HG03025 (cell line): ENCODE measurements around the gene NXT1.
A peak's percentile ranks its signal among the peaks of the same experiment; 100 is the strongest.
"Not testable (repeated sequence)": the region's sequence is repeated elsewhere in the genome, so short reads cannot be mapped to it uniquely, and the experiment has no call there.

ENCODE experiments used
- ATAC-seq: cut with Tn5 transposase; IDR thresholded peaks from one replicate; pipeline ENCODE4 v1.9.1; 2021; ENCODE audit warnings: mild to moderate bottlenecking, moderate library complexity; ENCODE audit not compliant: unreplicated experiment, low FRiP score

The NXT1 gene

DNA sequence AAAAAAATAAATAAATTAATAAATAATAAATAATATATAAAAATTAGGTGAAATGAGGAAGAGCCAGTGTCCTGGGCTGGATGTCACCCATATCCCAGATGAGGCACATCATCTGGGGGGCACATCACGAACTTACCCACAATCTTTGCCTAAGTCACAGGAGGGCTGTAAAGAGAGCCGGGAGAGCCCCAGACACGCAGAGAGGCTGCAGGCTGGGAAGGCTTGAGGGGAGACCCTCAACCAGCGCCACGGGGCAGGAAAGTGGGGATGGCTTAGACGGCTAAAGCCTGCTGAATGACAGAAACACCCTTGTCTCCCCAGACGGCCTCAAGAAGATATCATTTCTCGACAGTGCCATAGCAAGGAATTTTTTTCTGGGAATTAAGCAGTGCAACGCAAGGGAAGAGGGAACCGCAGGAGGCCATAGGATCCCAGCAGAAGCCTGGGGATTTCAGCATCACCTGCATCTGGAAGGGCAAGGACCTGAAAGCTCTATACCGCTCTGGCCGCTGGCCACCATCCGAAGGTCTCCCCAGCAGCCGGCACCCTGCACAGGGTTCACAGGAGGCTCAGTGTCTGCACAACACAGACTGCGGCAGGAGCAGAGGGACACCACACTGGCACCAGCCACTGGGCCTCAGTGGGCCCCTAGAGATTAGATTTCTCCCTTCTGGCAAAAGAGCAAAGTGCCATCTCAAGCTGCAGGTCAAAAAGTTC is 22.8 kb upstream of the NXT1 start:
- no peak for ATAC-seq

DNA sequence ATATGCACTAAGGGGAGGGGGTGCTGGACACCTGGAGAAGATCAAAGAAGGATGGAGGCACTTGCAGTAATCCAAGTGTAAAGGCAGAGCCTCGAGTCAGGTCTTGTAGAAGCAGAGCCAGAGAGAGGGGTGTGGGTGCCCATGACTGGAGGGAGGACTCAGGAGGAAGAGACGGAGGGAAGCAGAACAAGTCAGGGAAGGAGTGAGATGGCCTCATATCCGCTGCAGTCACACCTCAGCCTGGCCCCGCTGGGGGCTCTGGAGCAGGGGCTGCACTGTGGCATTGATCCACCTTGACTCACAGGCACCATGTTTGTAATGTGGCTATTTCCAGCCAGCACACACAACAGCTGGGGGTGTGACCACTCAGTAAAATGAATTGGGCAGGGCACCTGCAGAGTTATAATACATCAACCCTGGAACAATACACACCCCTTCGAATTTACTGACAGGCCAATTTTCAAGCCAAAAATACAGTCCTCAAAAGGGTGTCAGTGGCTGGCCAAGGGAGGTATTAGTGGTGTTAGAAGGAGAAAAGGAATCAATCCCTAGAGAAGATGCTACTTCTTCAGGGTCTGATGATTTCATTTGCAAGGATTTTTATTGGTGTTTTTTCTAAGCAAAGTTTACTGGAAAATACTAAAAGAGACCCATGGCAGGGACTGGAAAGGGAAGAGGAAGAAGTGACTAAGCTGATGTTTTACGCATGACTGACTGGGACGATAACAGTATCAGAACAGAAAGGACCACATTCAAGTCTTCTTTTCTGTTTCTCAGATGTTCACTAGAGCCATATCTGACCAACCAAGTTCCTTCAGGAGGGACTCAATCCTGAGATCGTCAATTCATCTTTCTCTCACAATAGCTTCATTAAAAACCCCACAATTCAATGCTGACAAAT is 18.9 kb upstream of the NXT1 start:
- ATAC-seq: no peak

DNA sequence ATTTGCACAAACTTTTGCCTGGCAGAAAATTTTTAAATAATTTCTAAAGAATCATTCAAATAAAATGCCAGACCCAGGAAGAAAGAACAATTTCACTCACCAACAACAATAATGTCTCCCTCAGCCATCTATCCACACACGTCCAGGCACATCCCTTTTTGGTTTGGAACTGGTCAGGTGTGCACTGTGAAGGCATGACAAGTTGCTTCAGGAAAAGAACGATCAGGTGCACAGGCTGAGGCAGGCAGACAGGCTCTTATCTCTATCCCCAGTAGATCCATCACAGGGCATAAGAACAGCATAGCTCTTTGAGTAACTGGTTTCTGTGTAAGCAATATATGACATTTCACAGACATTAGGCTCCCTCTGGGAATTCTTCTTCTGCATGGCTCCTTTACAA is 18.1 kb upstream of the NXT1 start:
- ATAC-seq: no peak

DNA sequence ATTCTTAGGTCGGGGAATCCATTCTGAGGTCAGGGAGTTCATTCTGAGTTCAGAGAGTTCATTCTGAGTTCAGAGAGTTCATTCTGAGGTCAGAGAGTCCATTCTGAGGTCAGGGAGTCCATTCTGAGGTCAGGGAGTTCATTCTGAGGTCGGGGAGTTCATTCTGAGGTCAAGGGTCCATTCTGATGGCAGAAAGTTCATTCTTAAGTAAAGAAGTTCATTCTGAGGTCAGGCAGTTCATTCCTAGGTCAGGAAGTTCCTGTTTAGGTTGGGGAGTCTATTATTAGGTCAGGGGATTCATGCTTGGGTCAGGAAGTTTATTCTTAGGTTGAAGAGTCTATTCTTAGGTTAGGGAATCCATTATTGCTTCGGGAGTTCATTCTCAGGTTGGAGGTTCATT is 16.5 kb upstream of the NXT1 start:
- ATAC-seq: no peak

DNA sequence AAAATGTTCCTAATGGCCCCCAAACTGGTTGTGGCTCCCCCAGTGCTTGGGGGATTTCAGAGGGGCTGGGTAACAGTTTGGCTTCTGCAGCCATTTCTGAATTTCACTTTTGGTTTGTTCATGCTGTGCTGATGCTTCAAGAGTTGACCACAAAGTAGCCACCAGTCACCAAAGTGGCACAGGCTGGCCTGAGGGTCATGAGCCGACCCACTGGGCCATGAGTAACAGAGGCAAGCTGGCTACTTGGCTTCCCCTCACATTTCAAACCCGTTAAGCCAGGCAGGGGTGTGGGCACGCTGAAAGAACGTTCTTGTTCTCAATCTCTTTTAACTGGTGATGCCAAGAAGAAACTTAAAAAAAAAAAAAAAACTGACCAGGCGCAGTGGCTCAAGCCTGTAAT is 15.1 kb upstream of the NXT1 start:
- ATAC-seq: no peak

DNA sequence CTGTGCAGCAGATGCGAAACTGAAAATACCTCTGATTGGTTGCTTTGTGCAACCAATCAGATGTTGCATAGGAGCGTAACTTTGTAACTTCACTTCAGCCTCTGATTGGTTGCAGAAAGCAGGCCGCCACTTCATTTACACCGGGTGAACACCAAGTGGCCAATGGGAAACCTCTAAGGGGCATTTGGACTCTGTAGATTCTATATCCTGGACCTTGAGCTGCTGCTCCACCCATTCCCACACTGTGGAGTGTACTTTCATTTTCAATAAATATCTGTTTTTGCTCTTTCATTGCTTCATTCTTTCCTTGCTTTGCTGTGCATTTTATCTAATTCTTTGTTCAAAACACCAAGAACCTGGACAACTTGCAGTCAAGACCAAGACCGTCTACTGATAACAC is 14.1 kb upstream of the NXT1 start:
- ATAC-seq: no peak

DNA sequence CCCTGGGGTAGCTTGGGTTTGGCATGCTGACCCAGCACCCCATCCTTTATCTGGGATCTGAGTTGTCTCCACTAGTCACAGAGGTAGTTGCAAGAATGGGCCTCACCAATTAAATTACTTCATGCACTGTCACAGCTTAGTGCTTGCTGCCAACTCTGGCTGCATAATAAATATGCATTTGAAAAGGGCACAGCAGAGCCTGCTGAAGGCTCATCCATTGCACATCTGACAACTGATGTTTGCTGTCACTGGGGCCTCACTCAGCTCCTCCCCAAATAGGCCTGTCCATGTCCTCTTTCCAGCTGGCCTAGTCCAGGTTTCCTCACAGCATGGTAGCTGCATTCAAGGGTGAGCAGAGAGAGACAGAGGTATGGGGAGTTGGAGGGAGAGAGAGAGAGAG is 13.3 kb upstream of the NXT1 start:
- no peak for ATAC-seq

DNA sequence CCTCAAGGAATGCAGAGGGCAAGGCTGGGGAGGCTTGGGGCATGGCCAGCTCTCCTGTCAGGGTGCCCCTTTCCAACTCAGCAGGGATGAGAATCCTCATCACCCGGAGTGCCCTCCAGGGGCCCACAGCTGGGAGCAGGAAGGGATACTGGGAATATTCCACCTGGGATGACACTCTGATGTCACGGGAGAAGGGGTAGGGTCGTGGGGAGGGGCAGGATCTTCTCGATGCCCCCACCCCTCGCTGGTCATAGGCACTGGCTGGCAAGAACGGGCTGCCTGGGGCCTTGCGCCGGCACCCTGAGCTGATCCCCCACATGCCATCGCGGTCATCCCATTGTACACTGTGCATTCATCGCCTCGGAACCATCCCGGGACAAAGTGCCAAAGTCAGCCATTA is 10.6 kb upstream of the NXT1 start:
- ATAC-seq: no peak

DNA sequence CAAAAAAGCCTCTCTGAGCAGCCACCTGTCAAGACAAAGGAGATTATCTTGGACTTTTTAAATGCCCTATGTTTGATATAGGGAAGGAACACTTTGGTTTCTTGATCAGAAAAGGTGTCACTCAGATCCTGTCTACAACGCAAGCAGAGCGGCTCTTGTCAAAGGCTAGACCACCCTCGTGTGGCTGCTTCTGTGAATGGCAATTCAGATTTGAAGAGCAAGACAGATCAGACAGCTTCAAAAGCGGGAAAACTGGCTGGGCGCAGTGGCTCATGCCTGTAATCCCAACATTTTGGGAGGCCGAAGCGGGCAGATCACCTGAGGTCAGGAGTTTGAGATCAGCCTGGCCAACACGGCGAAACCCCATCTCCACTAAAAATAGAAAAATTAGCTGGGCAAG is 10.1 kb upstream of the NXT1 start:
- ATAC-seq: no peak

DNA sequence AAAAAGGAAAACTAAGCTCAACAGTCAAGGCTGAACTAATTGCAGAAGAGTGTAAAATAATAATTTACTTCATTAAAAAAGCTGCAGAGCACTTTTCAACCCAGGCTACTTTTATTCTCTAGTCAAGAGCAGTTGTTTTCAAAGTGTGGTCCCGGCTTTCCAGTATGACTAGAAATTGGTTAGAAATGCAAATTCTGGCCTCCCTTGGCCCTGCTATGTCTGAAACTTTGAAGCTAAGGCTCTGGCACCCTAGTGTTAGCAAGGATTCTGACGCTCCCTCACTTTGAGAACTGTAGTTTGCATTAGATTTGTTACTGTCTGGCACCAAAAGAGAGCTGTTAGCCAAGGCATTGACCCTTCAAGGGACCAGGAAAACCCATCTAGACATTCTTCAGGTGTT is 9.5 kb upstream of the NXT1 start:
- ATAC-seq: peak; percentile 78

DNA sequence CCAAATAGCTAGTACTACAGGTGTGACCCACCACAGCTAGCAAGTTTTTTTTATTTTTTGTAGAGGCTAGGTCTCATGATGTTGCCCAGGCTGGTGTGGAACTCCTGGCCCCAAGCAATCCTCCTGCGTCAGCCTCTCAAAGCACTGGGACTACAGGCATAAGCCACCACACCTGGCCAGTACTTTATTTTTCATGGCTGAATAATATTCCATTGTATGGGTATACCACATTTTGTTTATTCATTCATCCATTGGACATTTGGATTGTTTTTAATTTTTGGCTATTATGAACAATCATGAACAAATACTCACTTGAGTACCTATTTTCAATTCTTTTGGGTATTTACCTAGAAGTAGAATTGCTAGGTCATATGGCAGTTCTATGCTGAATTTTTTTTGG is 7.0 kb upstream of the NXT1 start:
- no peak for ATAC-seq

DNA sequence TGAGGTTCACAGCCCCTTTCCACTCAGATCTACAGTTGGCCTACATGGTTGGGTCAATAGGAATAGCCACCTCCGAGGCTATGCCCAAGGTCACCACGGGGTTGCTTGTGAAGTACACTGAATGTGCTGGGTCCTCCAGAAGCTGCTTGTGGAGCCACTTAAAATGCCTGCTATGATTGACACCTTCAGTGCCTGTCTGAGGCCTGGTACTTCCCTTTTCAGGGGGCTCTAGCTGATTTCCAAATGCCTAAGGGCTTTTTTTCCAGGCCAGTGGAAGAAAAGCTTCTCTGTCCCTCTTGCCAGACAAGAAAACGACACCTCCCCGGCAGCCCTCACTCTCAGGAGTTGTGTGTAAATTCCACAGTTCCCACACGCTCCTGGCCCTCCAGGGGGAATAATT is 6.3 kb upstream of the NXT1 start:
- no peak for ATAC-seq

DNA sequence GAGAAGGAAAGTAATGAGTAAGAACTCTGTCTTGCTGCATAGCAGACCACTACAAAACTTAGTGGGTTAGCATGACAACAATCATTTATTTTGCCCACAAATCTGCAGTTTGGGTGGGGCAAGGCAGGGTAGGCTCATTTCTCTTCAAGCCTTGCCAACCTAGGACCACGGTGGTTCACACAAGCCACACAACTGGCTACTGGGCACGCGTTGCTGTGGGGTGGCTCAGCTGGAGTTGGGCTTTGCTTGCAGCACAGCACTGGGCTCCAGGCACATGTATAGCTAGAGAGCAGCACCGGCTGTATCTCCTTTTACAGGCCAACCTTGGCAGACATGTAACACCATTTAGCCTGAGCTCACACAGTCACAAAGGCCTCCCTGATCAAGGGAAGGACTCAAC is 4.6 kb upstream of the NXT1 start:
- no peak for ATAC-seq

DNA sequence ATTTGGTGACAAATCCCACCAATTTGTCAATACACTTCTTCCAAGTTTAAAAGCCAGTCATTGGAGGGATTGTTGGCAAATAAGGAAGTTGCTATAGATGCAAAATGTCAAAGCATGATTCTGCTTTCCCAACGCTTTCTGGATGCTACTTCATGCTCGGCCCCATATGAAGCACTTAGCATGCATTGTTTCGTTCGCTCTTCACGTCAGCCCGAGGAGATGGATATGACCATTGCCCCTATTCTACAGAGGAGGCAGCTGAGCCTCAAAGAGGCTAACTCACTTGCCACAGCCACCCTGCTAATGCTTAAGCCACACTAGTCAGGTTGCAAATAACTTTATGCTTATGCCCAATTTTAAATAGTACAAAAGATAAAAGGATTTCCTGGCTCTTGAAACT is 2.8 kb upstream of the NXT1 start:
- no peak for ATAC-seq

DNA sequence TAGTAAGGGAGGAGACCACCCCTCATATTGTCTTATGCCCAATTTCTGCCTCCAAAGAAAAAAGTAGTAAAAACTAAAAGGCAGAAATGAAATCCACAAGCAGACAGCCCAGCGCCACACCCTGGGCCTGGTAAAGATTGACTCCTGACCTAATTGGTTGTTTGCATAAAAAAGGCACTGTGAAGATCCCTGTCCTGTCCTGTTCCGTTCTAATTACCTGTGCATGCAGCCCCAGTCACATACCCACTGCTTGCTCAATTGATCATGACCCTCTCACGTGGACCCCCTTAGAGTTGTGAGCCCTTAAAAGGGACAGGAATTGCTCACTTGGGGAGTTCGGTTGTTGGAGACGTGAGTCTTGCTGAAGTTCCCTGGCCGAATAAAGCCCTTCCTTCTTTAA is 2.1 kb upstream of the NXT1 start:
- not testable (repeated sequence) for ATAC-seq

DNA sequence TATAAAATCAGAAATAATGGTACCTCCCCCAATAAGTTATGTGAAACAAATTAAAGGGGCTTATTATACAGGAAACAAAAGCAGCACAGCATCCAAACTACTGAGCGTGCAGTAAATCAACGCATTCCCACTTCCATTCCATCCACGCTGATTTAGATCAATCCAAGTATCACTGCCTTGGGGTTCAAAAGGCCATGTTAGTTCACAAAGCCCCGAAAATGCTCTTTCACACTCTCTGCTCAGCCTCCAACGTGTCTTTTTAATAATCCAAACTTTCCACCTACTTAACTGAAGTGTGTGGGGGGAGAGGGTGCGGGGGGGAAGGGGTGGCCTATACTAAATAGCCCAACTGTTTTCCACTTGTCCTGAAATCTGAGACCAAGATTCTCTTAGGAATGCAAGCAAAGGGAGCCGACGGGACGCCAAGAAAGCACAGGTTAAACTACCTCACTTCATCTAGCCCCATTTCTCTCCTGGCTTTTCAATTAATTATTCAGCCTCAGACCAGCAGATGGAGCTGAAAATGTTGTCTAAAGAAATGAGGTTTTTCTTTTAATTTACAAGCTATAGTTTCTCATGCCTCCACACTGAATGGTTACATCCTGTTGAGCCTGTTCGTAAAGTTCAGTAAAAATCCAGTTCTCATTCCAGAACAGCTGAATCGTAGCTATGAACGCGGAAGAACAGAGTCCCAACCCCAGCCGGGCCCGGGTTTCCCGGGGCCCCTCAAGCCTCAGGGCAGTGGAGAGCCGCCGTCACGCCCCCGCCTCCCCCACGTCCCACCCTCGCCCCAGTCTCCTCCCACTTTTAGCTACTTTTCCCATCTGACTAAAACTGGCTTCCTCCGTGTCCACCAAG is 1.0 kb upstream of the NXT1 start:
- ATAC-seq: peak; percentile 28

DNA sequence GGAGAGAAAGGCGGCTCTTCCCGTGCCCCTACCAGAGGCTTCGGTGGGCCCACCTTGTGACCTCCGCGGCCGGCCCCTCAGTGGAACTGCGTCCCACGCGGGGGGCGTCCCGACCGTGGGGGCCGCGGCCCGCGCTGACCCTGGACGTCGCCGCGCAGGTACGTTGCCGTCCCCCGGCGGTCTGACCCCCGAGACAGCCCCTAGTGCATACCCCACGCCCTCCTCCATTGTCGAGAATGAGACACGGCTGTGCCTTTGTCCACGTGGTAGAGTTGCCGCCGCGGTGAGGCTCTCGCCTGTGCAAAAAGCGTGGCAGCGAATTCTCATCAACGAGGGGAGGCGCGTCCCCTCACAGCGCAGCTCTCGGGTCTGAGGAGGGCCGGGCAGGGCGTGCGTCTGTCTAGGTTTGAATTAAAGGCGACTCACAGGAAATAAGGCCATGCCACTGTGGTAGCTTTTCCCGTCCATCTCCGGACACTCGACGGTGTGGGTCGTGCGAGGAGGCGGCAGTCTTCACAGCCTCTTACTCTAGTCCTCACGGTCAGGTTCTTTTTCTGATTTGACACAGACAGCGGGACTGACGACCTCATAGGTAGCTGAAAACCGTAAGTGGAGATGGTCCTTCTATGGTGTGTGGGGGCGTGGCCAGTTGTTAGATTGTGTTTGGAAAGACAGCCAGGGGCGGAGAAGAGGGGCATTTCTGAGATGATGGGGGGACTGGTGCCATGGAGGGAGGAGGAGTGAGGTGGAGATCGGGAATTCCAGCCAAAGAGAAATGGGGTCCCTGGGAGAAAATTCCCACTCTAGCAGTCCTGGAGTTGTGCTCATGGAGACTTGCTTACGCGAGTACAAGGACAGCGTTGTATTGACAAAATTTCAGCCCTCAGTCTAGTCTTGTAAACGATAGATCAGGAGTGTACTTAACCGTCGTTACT is 580 bp downstream of the NXT1 start:
- peak; percentile 13 for ATAC-seq

DNA sequence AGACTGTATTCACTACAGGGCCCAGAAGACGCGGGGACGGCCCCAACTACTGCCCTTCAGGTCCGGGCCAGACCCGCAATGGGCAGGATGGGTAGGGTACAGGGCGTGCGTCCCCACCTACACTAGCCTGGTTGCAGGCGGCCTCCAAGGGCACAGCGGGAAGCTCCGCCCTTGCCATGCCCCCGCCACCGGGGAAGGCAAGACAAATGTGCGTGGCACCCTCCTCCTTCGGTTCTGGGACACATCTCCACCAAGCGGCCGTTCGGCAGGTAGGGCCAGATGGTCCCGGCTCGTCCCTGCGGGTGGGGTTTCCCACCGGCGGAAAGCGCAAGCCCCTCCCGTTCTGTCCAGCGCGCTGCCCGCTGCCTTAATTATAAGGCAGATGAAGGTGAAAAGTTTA is 5.6 kb downstream of the NXT1 start:
- no peak for ATAC-seq

DNA sequence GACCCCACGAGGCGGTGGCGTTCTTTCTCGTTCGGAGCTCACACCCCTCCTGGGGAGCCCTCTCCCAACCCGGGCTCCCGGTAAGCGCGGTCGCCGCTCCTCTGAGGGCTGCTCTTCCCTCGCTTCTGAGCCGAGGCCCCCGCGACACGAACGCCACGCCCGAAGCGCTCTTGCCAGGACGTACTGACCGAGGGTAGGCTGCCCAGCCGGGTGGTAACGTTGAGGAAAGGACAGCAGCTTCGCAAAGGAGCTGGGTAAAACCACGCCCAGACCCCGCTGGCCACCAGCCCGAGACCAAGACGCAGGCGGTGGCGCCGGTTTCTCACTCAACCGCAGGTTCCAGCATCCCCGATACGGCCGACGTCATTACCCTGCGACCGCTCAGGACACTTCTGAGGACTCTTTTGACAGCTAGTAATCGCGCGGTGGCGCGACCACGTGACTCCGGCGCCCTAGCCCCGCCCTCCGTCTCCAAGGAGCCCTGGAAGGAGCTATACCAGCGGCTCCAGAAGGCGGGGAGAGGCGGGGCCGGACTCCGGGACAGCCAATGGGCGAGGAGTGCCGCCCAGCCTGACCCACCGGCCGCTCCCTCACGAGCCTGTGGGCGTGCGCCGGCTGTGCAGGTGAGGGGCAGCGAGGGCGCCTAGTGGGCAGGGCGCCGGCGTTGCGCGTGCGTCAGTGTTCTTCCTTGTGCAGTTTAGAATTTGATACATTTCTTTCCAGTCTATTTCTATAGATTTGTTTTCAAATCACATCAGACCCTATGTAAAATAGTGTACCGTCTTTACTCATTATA is 7.4 kb downstream of the NXT1 start:
- peak; percentile 64 for ATAC-seq
